Measurements from ENCODE around the gene MYLK3. TPM values are rescaled to one million over a fixed set of nuclear protein-coding genes. Genes with fewer than 3 reads are reported as not detected.
A peak's percentile ranks its signal among the peaks of the same experiment; 100 is the strongest.

The MYLK3 gene
- total and polyA plus RNA-seq, 3 donors from 2014 or later, result 18.4 to 88.8 (median 63.4) TPM

GRCh38 chr16:46689365-46690280 lies 58.5 kb downstream of the MYLK3 start, which contains the start of gene ORC6:
ORC6 (plus strand) TSS chr16:46689659; CDS start chr16:46689706, 47 bp downstream.
- WGBS, 2 donors, result 0 to 1% methylated on average over 23 to 78 of the region's 79 CpGs
- Histone ChIP-seq H3K4me3 (peak within 1 kb of the TSS; percentile 80 to 97), H3K36me3 (ENCODE audit: low read depth, missing control alignments) (no peaks in the 10 kb centered on the region), H3K4me1 (peaks cover 36% of the 10 kb centered on the region), H3K27me3 (no peaks in the 10 kb centered on the region), H3K9me3 (no peaks in the 10 kb centered on the region), H3K27ac (peak within 1 kb of the TSS; percentile 97 to 99)
- intact Hi-C loops (cut with DNase I; ENCODE audit: low total_unique reads), result no loop called here
- peak; percentile 100 for DNase-seq
- no peak for TF ChIP-seq POLR2A (IDR thresholded peaks at IDR 0.05)
- TF ChIP-seq, protein P1, sequence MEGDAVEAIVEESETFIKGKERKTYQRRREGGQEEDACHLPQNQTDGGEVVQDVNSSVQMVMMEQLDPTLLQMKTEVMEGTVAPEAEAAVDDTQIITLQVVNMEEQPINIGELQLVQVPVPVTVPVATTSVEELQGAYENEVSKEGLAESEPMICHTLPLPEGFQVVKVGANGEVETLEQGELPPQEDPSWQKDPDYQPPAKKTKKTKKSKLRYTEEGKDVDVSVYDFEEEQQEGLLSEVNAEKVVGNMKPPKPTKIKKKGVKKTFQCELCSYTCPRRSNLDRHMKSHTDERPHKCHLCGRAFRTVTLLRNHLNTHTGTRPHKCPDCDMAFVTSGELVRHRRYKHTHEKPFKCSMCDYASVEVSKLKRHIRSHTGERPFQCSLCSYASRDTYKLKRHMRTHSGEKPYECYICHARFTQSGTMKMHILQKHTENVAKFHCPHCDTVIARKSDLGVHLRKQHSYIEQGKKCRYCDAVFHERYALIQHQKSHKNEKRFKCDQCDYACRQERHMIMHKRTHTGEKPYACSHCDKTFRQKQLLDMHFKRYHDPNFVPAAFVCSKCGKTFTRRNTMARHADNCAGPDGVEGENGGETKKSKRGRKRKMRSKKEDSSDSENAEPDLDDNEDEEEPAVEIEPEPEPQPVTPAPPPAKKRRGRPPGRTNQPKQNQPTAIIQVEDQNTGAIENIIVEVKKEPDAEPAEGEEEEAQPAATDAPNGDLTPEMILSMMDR (IDR thresholded peaks at IDR 0.05), result peak; percentile 19 to 42 (median 27)

- no peaks in the 10 kb centered on the region for H3K36me3 ChIP-seq (ENCODE audit: low read depth, missing control alignments)
- peak within 1 kb of the TSS; percentile 80 to 97 for H3K4me3 ChIP-seq
- TF ChIP-seq POLR2A (IDR thresholded peaks at IDR 0.05), result peak; percentile 35
- TF ChIP-seq, protein P1 (IDR thresholded peaks at IDR 0.05), result peak in 1 of 3 experiments; percentile 17
- intact Hi-C loops (cut with DNase I; ENCODE audit: low total_unique reads), result no loop called here
- peak; percentile 100 for DNase-seq
- H3K27ac ChIP-seq, result peak within 1 kb of the TSS; percentile 97 to 99
- no peaks in the 10 kb centered on the region for H3K27me3 ChIP-seq
- WGBS, 2 donors, result 0% methylated on average over 25 to 50 of the region's 54 CpGs
- no peaks in the 10 kb centered on the region for H3K9me3 ChIP-seq
- H3K4me1 ChIP-seq, result peaks cover 39% of the 10 kb centered on the region
Measured at GRCh38 chr16:46688654-46689364, 59.3 kb downstream of the MYLK3 start, which contains the start of gene VPS35. VPS35 (minus strand) TSS chr16:46689178; CDS start chr16:46689133, 45 bp downstream.

DNA sequence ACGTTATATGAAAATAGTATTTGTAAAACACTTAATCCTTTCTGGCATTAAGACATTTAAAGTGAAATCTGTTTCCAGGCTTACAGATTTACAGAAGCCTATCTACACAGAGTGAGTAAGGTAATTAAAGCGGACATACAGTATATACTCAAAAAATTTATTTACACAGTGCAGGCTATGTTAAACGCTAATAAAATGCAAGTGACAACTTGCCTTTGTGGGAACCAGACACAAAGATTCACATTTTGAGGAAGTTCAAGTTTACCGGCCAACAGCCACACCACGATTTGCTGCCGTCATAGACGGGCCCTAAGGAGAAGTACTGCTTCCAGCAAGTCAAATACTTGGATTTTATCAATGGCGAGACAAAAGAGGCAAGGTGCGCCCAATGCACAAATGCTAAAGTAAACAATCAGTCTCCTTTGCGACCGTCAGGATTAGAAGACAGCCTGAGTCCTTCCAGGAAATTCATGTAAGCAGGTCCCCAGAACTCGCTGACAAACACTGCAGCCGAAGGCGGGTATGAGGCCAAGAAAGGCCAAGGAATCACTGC lies 60.0 kb downstream of the MYLK3 start:
- H3K27me3 ChIP-seq, result no peaks in the 10 kb centered on the region
- intact Hi-C loops (cut with DNase I; ENCODE audit: low total_unique reads), result no loop called here
- H3K4me3 ChIP-seq, result peak overlapping the region; percentile 80 to 97
- WGBS, 2 donors, result 3 to 4% methylated on average over 14 of the region's 14 CpGs
- no peaks in the 10 kb centered on the region for H3K36me3 ChIP-seq (ENCODE audit: low read depth, missing control alignments)
- TF ChIP-seq POLR2A (IDR thresholded peaks at IDR 0.05), result no peak
- TF ChIP-seq, protein P1 (IDR thresholded peaks at IDR 0.05), result no peak
- no peaks in the 10 kb centered on the region for H3K9me3 ChIP-seq
- H3K4me1 ChIP-seq, result peaks cover 39% of the 10 kb centered on the region
- peak; percentile 55 for DNase-seq
- peak overlapping the region; percentile 97 to 99 for H3K27ac ChIP-seq

- intact Hi-C loops (cut with DNase I; ENCODE audit: low total_unique reads), result no loop called here
- DNase-seq, result no peak
- H3K9me3 ChIP-seq, result no peaks in the 10 kb centered on the region
- H3K36me3 ChIP-seq (ENCODE audit: low read depth, missing control alignments), result no peaks in the 10 kb centered on the region
- TF ChIP-seq POLR2A (IDR thresholded peaks at IDR 0.05), result no peak
- TF ChIP-seq, protein P1 (IDR thresholded peaks at IDR 0.05), result no peak
- H3K27me3 ChIP-seq, result no peaks in the 10 kb centered on the region
- WGBS, 2 donors, result 45 to 46% methylated on average over 9 of the region's 9 CpGs
- peak overlapping the region in 1 of 2 donors; percentile 99 for H3K27ac ChIP-seq
- peak overlapping the region in 1 of 2 donors; percentile 97 for H3K4me3 ChIP-seq
- H3K4me1 ChIP-seq, result peaks cover 45% of the 10 kb centered on the region
Measured at GRCh38 chr16:46687486-46687885, 60.7 kb downstream of the MYLK3 start.
